Osteocyte (in vitro differentiated cells): ENCODE results near the gene PRRC2B. TPM values are rescaled to one million over a fixed set of nuclear protein-coding genes. Genes with fewer than 3 reads are reported as not detected.

Source experiments
- DNase-seq: peaks from one replicate; pipeline ENCODE4 v3.0.0; 2021; ENCODE audit warnings: mixed read lengths; ENCODE audit not compliant: unreplicated experiment; ENCODE audit errors: extremely low spot score
- H3K27ac Mint-ChIP-seq: one replicate; pipeline ENCODE4 v1.8.0; 2021; ENCODE audit warnings: mild to moderate bottlenecking, mixed read lengths; ENCODE audit not compliant: unreplicated experiment
- H3K27me3 Mint-ChIP-seq: one replicate; pipeline ENCODE4 v1.8.0; 2021; ENCODE audit warnings: mixed read lengths; ENCODE audit not compliant: unreplicated experiment
- H3K36me3 Mint-ChIP-seq: one replicate; pipeline ENCODE4 v1.8.0; 2021; ENCODE audit warnings: mixed read lengths; ENCODE audit not compliant: unreplicated experiment
- H3K4me1 Mint-ChIP-seq: one replicate; pipeline ENCODE4 v1.8.0; 2021; ENCODE audit warnings: mixed read lengths; ENCODE audit not compliant: unreplicated experiment
- H3K4me3 Mint-ChIP-seq: one replicate; pipeline ENCODE4 v1.8.0; 2021; ENCODE audit warnings: mild to moderate bottlenecking, moderate library complexity, mixed read lengths; ENCODE audit not compliant: unreplicated experiment
- H3K9me3 Mint-ChIP-seq: one replicate; pipeline ENCODE4 v1.8.0; 2021; ENCODE audit warnings: mixed read lengths; ENCODE audit not compliant: unreplicated experiment
- total RNA-seq: library from RNA; stranded (reverse); gene quantifications from 2 replicates; pipeline ENCODE4 v1.2.1, GENCODE V29; 2021
- TF ChIP-seq, protein P1 (sequence below): fragments of 200-600 bp; sonication (generic); IDR thresholded peaks from 2 replicates; pipeline ENCODE4 v1.5.0; 2021; ENCODE audit warnings: antibody characterized with exemption, mild to moderate bottlenecking, moderate library complexity

The PRRC2B gene
- total RNA-seq, 1 donor from 2014 or later = 290 TPM

DNA sequence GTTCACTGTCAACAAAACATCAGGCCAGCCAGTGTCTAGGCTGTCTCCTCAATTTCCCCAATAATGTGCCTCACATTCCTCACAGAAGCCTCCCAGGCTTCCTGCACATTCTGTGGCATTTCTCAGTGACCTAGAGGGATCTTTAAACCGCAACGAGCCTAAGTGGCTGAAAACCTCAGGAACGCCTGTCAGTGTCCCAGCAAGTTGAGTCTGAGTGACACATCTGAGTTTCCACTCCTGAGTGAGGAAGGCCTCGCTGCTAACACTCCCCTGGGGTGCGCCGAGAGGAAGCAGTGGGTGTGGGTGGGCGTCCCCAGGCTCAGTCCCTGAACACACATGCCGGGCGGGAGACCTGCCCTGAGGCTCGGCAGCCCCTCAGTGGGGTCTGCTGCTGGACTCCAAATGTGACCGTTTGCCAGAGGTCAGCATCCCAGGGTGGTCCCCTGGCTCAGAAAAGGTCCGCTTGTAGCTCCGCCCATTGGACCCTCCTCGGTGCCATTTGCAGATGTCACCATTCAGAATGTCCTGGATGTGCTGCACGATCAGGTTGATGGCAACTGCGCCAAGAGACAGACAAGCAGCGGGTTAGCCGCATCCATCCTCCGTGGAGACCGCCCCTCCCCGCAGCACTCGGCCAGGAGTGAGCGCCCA is 130.9 kb downstream of the PRRC2B start:
- no peak overlapping the region for H3K4me3 Mint-ChIP-seq
- H3K36me3 Mint-ChIP-seq = peaks cover 26% of the 10 kb centered on the region
- no peak for DNase-seq

DNA sequence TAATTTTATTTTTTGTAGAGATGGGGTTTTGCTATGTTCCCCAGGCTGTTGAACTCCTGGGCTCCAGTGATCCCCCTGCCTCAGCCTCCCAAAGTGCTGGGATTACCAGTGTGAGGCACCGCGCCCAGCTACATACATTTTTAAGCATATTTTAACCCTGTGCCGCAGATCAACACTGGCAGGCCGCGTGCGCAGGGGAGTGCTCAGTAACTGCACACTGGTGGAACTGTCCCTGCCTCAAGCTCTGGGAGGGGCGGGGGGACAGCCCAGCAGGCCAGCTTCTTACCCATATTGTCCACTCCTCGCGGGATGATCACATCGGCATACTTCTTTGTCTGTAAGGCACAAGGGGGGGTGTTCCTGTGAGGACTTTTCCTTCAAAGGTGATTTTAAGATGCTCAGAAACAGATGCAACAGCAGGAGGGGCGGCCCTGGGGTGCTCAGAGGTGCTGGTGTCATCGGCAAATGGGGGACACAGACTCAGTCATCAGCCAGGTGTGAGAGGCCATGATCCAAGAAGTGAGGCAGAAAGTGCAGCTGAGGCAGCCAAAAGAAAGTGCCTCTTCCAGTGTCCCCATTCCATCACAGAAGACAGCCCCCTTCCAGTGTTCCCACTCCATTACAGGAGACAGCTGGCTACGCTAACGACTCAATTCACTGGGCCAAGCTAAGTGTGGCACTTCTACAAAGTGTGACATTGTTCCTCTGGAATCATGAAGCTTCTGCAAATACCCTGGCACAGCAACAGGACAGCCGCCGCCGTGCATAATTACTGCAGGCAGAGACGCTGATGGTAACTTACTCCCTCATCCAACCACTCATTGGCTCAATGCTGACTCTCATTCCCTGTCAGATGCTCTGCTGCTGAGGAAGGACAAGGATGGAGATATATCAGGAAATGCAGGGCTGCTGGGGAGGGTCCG is 132.0 kb downstream of the PRRC2B start:
- no peaks in the 10 kb centered on the region for H3K9me3 Mint-ChIP-seq
- peaks cover 21% of the 10 kb centered on the region for H3K4me1 Mint-ChIP-seq
- H3K27me3 Mint-ChIP-seq = no peaks in the 10 kb centered on the region
- peaks cover 24% of the 10 kb centered on the region for H3K36me3 Mint-ChIP-seq
- no peak overlapping the region for H3K4me3 Mint-ChIP-seq
- no peak for DNase-seq
- TF ChIP-seq, protein P1, sequence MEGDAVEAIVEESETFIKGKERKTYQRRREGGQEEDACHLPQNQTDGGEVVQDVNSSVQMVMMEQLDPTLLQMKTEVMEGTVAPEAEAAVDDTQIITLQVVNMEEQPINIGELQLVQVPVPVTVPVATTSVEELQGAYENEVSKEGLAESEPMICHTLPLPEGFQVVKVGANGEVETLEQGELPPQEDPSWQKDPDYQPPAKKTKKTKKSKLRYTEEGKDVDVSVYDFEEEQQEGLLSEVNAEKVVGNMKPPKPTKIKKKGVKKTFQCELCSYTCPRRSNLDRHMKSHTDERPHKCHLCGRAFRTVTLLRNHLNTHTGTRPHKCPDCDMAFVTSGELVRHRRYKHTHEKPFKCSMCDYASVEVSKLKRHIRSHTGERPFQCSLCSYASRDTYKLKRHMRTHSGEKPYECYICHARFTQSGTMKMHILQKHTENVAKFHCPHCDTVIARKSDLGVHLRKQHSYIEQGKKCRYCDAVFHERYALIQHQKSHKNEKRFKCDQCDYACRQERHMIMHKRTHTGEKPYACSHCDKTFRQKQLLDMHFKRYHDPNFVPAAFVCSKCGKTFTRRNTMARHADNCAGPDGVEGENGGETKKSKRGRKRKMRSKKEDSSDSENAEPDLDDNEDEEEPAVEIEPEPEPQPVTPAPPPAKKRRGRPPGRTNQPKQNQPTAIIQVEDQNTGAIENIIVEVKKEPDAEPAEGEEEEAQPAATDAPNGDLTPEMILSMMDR = no peak
- no peak overlapping the region for H3K27ac Mint-ChIP-seq

More for the DNA sequence above, 130.9 kb downstream of the PRRC2B start:
- Mint-ChIP-seq H3K4me1 (peaks cover 16% of the 10 kb centered on the region), H3K27me3 (no peaks in the 10 kb centered on the region), H3K27ac (peak overlapping the region; percentile 70), H3K9me3 (no peaks in the 10 kb centered on the region)
- TF ChIP-seq, protein P1 = no peak

DNA sequence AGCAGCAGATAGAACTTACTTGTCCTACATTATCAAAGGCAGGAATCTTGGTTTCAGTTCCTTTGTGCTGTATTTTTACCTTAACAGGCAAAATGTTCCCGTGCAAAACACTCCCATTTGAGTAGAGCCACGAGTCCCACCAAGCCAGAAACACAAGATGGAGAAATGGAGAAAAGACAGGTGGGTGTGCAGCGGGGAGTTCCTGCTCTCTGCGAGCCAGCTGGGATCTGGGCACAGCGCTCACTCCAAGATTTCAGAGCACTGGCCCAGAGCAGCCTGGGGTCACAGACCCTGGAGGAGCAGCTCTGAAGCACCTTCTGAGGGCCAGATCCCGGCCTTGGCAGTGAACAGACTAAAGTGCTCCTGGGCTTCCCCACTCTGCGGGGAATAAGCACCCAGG is 134.3 kb downstream of the PRRC2B start:
- Mint-ChIP-seq H3K9me3 (no peaks in the 10 kb centered on the region), H3K36me3 (peaks cover 21% of the 10 kb centered on the region), H3K27ac (peak overlapping the region; percentile 34), H3K4me3 (peak overlapping the region; percentile 42), H3K4me1 (peaks cover 22% of the 10 kb centered on the region), H3K27me3 (no peaks in the 10 kb centered on the region)
- no peak for DNase-seq
- TF ChIP-seq, protein P1 = no peak

DNA sequence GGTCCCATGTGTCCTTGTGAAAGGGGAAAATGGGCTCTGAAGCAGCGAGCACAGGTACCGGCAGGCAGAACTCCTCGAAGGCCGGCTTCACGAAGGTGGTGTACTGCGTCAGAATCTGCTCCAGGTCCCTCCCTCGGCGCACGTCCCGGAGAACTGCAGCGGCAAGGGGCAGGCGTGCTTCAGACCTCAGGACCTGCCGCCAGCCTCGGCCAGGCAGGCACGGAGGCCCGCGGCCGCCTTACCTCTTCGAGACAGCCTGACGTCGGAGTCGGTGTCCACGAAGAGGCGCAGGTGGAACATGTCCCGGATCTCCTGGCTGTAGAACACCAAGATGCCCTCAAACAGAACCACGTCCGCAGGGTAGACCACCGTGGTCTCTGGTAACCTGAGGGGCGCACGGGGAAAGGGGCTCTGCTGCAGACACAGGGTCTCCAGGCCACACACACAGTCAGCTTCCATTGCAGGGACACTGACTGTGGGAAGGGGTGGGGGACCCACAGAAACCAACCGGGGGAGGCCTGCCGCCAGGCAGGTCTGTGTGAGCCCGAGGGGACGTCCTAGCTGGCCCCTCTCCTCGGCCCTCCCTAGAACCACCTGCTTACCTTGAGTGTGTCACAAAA is 135.1 kb downstream of the PRRC2B start:
- no peak for DNase-seq
- Mint-ChIP-seq H3K27ac (no peak overlapping the region), H3K27me3 (no peaks in the 10 kb centered on the region), H3K36me3 (peaks cover 21% of the 10 kb centered on the region), H3K9me3 (no peaks in the 10 kb centered on the region), H3K4me3 (peak overlapping the region; percentile 79), H3K4me1 (peaks cover 22% of the 10 kb centered on the region)
- TF ChIP-seq, protein P1 = no peak
